Measurements from ENCODE around the gene PGGHG. TPM values are rescaled to one million over a fixed set of nuclear protein-coding genes. Genes with fewer than 3 reads are reported as not detected.
"Not testable (repeated sequence)": the region's sequence is repeated elsewhere in the genome, so short reads cannot be mapped to it uniquely, and the experiment has no call there.

PGGHG gene
- total RNA-seq, 1 donor from 2014 or later: 12.3 TPM

- no peak for DNase-seq (ENCODE audit: low read depth, low spot score)
Measured at GRCh38 chr11:313787-314553, 25.0 kb downstream of the PGGHG start, which contains the start of gene IFITM1. IFITM1 (plus strand) TSS chr11:314040; CDS start chr11:314171, 131 bp downstream.

DNA sequence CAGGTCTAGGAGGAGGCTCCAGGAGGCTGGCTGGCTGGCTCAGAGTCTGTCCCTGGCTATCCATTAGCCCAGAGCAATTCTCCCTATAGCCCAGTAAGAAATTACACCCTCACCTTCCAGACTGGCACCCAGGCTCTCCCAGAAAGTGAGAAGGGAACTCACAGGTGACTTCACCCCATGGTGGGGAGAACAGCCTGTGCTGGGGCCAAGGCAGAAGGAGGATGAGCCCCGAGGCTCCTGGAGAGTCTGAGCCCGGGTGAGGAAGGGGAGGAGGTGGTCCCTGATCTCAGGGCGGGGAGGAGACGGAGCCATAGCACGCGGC is 25.6 kb downstream of the PGGHG start:
- not testable (repeated sequence) for DNase-seq (ENCODE audit: low read depth, low spot score)

DNA sequence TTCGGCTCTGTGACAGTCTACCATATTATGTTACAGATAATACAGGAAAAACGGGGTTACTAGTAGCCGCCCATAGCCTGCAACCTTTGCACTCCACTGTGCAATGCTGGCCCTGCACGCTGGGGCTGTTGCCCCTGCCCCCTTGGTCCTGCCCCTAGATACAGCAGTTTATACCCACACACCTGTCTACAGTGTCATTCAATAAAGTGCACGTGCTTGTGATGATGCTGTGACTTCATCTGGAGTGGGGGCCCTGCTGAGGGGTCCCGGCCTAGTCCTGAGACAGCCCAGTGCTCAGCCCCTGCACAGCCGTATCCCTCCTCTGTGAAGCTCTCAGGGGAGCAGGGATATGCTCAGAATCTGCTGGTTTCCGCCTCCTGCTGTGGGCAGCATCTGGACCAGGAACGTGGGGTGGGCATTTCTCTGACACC is 26.1 kb downstream of the PGGHG start:
- DNase-seq (ENCODE audit: low read depth, low spot score): no peak

DNA sequence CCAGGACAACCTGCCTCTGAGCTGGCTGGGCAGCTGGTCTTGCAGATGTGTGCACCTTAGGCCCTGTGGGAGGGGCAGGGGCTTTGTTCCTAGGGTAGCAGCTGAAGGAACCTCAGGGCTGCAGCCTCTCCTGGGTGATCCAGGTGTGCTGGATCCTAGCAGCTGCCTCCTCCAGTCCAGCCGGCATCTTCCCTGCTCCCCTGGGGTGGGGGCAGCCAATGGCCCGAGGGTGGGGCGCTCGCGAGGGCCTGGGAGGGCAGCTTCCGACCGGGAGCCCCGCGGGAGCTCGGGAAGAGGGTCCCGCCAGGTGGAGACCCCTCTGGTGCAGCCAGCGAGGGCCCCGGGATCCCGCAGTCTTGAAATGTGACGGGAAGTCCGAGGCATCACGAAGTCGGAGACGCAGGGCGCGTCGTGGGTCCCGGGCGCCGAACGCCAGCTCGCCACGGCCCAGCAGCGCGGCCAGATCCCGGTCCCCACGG is 26.6 kb downstream of the PGGHG start:
- no peak for DNase-seq (ENCODE audit: low read depth, low spot score)

DNA sequence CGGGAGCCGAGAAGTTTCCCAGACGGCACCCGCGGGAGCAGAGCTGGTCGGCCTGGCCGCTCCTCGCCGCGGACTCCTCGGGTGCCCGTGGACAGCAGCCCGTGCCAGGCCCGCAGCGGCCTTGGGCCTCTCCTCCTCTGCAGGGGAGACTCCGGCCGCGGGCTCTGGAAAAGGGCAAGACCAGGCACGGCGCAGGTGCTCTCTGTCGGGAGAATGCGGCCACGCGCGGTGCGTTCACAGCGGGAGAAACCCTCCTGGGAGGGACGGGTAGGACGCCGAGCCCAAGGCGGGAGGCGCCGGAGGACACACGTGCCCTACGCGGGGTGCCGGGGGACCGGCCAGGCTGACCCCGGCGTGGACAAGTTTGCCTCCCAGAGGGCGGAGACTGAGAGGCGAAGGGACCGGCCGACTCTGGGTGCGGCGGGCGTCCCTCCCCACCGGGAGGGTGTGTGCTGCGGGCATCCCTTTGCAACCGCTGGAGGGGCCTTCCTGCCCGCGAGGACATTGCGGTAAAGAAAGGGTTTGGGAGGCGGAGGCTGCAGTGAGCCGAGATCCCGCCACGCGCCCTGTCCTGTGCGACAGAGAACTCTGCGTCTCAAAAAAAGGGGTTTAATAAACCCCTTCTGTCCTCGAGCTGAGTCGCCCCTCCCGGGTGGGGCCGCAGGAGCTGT is 27.2 kb downstream of the PGGHG start:
- no peak for DNase-seq (ENCODE audit: low read depth, low spot score)

DNA sequence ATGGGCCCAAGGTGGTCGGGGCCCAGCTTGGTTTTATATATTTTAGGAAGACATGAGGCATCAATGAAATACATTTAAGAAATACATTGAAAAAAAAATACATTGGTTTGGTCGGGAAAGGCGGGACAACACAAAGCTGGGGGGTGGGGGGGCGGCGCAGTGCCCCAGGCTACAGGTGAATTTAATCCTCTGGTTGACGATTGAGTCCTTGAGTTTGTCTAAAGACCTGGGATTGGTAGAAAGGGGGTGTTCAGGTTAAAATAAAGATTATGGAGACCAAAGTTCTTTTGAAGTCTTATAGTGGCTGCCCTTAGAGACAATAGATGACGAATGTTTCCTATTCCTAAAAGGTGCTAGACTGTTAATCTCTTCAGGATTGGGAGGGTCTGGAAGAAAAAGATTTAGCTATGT is 28.0 kb downstream of the PGGHG start:
- DNase-seq (ENCODE audit: low read depth, low spot score): no peak

GRCh38 chr11:317668-318404 is 28.9 kb downstream of the PGGHG start:
- DNase-seq (ENCODE audit: low read depth, low spot score): not testable (repeated sequence)

DNA sequence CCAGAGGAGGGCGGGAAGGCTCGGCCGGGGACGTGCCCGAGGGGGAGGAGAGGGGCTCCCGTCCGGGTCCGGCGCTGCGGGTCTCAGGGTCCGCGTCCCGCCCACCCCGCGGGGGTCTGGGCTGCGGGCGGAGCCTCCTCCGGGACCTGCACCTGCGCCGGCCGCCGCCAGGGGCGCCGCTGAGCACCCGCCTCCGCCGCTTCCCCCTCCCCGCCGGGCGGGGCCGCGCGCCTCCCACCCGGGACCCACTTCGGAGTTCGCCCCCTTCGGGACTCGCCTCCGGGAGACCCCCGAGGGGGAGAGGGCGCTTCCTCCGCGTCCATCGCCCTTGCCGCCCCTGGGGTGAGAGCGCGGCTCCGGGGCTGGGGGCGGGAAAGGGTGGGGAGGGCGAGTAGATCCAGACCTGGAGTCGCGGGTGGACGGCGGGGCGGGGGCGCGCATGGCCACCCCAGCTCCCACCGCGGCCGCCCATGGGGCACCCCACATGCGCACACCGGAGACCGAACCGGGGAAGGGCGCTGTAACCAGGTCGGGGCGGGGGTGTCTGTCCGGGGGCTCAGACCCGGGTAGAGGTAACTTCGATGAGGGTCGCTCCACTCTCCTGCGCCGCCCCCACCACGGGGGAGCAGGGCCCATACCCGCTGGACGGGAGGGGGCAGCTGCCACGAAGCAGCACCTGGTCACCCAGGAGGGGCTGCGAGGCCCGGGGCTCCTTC is 29.6 kb downstream of the PGGHG start:
- DNase-seq (ENCODE audit: low read depth, low spot score): not testable (repeated sequence)

DNA sequence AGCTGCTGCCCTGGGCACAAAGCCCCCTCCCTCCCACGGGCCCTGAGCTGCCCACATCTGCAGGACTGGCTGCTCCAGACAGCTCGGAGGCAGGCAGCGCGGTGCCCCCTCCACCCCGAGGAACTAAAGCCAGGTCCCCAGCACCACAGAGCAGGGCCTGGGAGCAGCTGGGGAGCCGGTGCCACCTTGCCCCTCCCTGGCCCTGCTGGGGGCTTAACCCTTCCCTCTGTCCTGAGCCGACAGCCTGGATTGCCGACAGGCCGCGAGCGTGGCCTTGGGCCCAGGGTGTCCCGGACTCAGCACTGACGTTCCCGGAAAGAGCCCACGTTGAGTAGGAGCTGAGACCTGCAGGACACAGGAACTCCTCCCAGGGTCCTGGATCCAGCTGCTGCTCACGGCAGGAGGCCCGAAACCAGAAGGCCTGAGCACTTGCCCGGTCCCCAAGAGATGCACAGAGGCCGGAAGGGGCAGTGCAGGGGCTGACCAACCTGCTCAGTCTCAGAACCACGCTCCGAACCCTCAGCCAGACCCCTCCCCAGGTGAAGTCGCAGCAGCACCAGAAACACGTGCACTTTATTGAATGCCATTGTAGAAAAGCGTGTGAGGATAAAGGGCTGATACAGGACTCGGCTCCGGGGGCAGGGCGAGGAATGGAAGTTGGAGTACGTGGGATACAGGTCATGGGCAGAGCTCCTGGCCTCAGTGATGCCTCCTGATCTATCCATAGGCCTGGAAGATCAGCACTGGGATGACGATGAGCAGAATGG is 30.4 kb downstream of the PGGHG start:
- not testable (repeated sequence) for DNase-seq (ENCODE audit: low read depth, low spot score)

DNA sequence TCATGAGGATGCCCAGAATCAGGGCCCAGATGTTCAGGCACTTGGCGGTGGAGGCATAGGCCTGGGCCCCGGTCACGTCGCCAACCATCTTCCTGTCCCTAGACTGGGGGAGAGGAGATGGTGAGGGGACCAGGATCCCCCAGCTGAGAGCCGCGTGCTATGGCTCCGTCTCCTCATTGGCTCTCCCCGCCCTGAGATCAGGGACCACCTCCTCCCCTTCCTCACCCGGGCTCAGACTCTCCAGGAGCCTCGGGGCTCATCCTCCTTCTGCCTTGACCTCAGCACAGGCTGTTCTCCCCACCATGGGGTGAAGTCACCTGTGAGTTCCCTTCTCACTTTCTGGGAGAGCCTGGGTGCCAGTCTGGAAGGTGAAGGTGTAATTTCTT is 31.0 kb downstream of the PGGHG start:
- DNase-seq (ENCODE audit: low read depth, low spot score): not testable (repeated sequence)

GRCh38 chr11:324156-324555 is 35.2 kb downstream of the PGGHG start:
- no peak for DNase-seq (ENCODE audit: low read depth, low spot score)

DNA sequence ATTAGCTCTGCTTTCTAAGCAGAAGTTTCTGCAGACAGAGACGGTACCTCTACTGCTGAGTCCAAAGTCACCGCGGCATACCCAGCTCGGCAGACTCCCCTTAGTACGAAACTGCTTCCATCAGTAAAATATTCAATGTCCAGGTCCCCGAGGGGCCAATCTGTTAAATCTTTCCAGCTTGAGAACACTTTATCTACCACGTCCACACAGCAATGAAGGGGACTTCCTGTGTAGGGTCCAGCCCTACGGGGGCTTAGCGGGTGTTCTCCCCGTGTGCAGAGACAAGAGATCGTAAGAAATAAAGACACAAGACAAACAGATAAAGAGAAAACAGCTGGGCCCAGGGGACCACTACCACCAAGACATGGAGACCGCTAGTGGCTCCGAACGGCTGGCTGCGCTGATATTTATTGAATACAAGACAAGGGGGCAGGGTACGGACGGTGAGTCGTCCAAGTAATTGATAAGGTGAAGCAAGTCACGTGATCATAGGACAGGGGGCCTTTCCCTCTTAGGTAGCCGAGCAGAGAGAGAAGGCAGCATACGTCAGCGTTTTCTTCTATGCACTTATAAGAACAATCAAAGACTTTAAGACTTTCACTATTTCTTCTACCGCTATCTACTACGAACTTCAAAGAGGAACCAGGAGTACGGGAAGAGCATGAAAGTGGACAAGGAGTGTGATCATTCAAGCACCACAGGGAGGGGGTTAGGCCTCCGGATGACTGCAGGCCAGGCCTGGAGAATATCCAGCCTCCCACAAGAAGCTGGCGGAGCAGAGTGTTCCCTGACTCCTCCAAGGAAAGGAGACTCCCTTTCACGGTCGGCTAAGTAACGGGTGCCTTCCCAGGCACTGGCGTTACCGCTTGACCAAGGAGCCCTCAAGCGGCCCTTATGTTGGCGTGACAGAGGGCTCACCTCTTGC is 35.9 kb downstream of the PGGHG start:
- DNase-seq (ENCODE audit: low read depth, low spot score): not testable (repeated sequence)

- no peak for DNase-seq (ENCODE audit: low read depth, low spot score)
Measured at GRCh38 chr11:325796-326591, 37.1 kb downstream of the PGGHG start.

GRCh38 chr11:326592-326841 is 37.6 kb downstream of the PGGHG start:
- DNase-seq (ENCODE audit: low read depth, low spot score): no peak

DNA sequence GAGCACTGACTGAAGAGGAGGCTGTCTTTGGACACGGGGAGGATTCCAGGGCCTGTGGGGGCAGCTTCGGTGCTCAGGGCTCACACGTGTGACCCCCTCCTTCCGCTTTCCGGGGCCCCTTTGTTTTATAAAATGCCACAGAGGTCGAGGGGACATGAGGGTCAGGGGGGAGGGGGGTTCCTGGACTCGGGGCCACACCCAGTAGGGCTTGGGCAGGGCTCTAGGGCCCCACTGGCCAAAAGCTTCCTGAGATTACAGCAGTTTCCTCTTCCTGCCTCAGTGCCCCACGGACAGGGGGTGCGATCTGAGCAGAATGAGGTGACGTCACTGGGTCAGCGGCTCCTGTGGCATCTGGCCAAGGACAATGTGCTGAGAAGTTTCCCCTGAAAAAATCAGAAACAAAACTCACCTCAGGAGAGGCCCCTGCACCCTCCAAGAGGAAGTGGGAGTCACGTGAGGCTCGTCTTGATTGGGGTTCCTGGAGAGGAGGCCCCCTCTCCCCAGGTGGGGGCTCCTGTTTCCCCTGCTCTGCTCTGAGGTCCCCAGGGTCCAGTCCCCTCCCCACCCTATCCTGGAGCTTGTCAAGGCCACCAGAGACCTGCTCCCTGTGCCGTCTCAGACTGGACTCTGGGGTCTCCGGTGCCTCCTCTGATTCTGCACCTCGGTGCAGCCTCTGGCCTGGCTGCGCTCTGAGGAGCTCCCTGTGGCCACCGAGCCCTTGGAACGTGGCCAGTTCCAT is 38.1 kb downstream of the PGGHG start:
- DNase-seq (ENCODE audit: low read depth, low spot score): peak; percentile 60

DNA sequence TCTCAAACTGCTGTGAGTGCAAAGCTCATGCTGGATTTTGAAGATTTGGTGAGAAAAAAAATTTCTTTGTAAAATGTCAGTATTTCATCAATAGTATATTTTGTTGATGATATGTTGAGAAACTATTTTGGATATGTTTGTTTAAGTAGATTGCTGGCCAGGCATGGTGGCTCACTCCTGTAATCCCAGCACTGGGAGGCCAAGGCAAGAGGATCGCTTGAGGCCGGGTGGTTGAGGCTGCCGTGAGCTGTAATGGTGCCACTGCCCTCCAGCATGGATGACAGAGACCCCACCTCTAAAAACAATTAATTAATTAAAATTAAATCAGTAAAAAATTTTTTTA is 38.6 kb downstream of the PGGHG start:
- no peak for DNase-seq (ENCODE audit: low read depth, low spot score)

- no peak for DNase-seq (ENCODE audit: low read depth, low spot score)
Measured at GRCh38 chr11:328012-328411, 39.1 kb downstream of the PGGHG start.

GRCh38 chr11:328516-329100 is 39.7 kb downstream of the PGGHG start:
- DNase-seq (ENCODE audit: low read depth, low spot score): not testable (repeated sequence)

All from pulmonary artery endothelial cell (primary cell).